Chondrocyte (in vitro differentiated cells): Measurements from ENCODE around the gene WDR91. TPM values are rescaled to one million over a fixed set of nuclear protein-coding genes. Genes with fewer than 3 reads are reported as not detected.
A peak's percentile ranks its signal among the peaks of the same experiment; 100 is the strongest.

Experiments
- DNase-seq: peaks from one replicate; pipeline ENCODE4 v3.0.0; 2021; ENCODE audit warnings: mixed read lengths, low spot score
- H3K27ac Mint-ChIP-seq: one replicate; pipeline ENCODE4 v1.8.0; 2021; ENCODE audit warnings: mild to moderate bottlenecking, moderate library complexity, mixed read lengths; ENCODE audit not compliant: unreplicated experiment
- H3K27me3 Mint-ChIP-seq: 2 replicates; pipeline ENCODE4 v1.8.0; 2021; ENCODE audit warnings: low read depth, mixed read lengths
- H3K36me3 Mint-ChIP-seq: 2 replicates; pipeline ENCODE4 v1.8.0; 2021; ENCODE audit warnings: low read depth, mixed read lengths
- H3K4me1 Mint-ChIP-seq: 2 replicates; pipeline ENCODE4 v1.8.0; 2021; ENCODE audit warnings: low read depth, mild to moderate bottlenecking, mixed read lengths
- H3K4me3 Mint-ChIP-seq: one replicate; pipeline ENCODE4 v1.8.0; 2021; ENCODE audit warnings: mild to moderate bottlenecking, moderate library complexity, mixed read lengths; ENCODE audit not compliant: unreplicated experiment
- H3K9me3 Mint-ChIP-seq: 2 replicates; pipeline ENCODE4 v1.8.0; 2021; ENCODE audit warnings: low read depth, mixed read lengths
- CTCF ChIP-seq: fragments of 200-600 bp; sonication (generic); IDR thresholded peaks from 2 replicates; pipeline ENCODE4 v1.5.0; 2021; ENCODE audit warnings: antibody characterized with exemption, mild to moderate bottlenecking, moderate library complexity
- total RNA-seq: library from RNA; stranded (reverse); gene quantifications from 3 replicates; pipeline ENCODE4 v1.2.1, GENCODE V29; 2021

Gene WDR91
- total RNA-seq, 1 donor from 2014 or later, result 10.6 TPM

GRCh38 chr7:135232720-135233119, 21.4 kb upstream of the WDR91 start:
- peak; percentile 56 for TF ChIP-seq CTCF
- H3K27ac Mint-ChIP-seq, result no peak overlapping the region
- no peaks in the 10 kb centered on the region for H3K27me3 Mint-ChIP-seq
- H3K4me1 Mint-ChIP-seq, result peaks cover 4% of the 10 kb centered on the region
- H3K4me3 Mint-ChIP-seq, result no peak overlapping the region
- no peak for DNase-seq
- H3K36me3 Mint-ChIP-seq, result no peaks in the 10 kb centered on the region
- no peaks in the 10 kb centered on the region for H3K9me3 Mint-ChIP-seq

- no peak for TF ChIP-seq CTCF
- peaks cover 4% of the 10 kb centered on the region for H3K4me1 Mint-ChIP-seq
- H3K36me3 Mint-ChIP-seq, result no peaks in the 10 kb centered on the region
- no peak overlapping the region for H3K27ac Mint-ChIP-seq
- no peak overlapping the region for H3K4me3 Mint-ChIP-seq
- no peaks in the 10 kb centered on the region for H3K27me3 Mint-ChIP-seq
- H3K9me3 Mint-ChIP-seq, result no peaks in the 10 kb centered on the region
- DNase-seq, result no peak
Observed at GRCh38 chr7:135232087-135232486, 20.8 kb upstream of the WDR91 start.

- H3K9me3 Mint-ChIP-seq, result no peaks in the 10 kb centered on the region
- no peaks in the 10 kb centered on the region for H3K36me3 Mint-ChIP-seq
- H3K27me3 Mint-ChIP-seq, result no peaks in the 10 kb centered on the region
- no peak for TF ChIP-seq CTCF
- no peak overlapping the region for H3K27ac Mint-ChIP-seq
- no peak overlapping the region for H3K4me3 Mint-ChIP-seq
- peaks cover 4% of the 10 kb centered on the region for H3K4me1 Mint-ChIP-seq
- no peak for DNase-seq
Observed at GRCh38 chr7:135231686-135232085, 20.4 kb upstream of the WDR91 start.

- Mint-ChIP-seq H3K27me3 (peaks cover 3% of the 10 kb centered on the region), H3K36me3 (peaks cover 2% of the 10 kb centered on the region), H3K27ac (peak overlapping the region; percentile 9), H3K9me3 (peaks cover 6% of the 10 kb centered on the region), H3K4me1 (peaks cover 10% of the 10 kb centered on the region), H3K4me3 (no peak overlapping the region)
- TF ChIP-seq CTCF, result no peak
- no peak for DNase-seq
Observed at GRCh38 chr7:135224027-135224426, 12.7 kb upstream of the WDR91 start.

GRCh38 chr7:135217645-135218509, 6.6 kb upstream of the WDR91 start:
- H3K27me3 Mint-ChIP-seq, result peaks cover 3% of the 10 kb centered on the region
- DNase-seq, result no peak
- H3K4me1 Mint-ChIP-seq, result peaks cover 5% of the 10 kb centered on the region
- no peaks in the 10 kb centered on the region for H3K36me3 Mint-ChIP-seq
- no peak overlapping the region for H3K4me3 Mint-ChIP-seq
- no peak for TF ChIP-seq CTCF
- H3K9me3 Mint-ChIP-seq, result peaks cover 4% of the 10 kb centered on the region
- H3K27ac Mint-ChIP-seq, result peak overlapping the region; percentile 53
